Mesendoderm (in vitro differentiated cells): Measurements from ENCODE around the gene HJV.

Experiments used
- DNase-seq: peaks from one replicate; pipeline ENCODE4 v3.0.0; 2013
- H2AK5ac ChIP-seq: 2 replicates; pipeline ENCODE4 v1.6.1; 2013; ENCODE audit warnings: low read length, inconsistent platforms
- H2BK120ac ChIP-seq: 2 replicates; pipeline ENCODE4 v1.6.1; 2013; ENCODE audit warnings: low read depth, mild to moderate bottlenecking, low read length, moderate library complexity, mixed read lengths
- H2BK15ac ChIP-seq: replicated peaks from 2 replicates; pipeline ENCODE4 v1.6.1; 2013; ENCODE audit warnings: low read depth, mild to moderate bottlenecking, moderate library complexity
- H2BK5ac ChIP-seq: 2 replicates; pipeline ENCODE4 v1.6.1; 2013; ENCODE audit warnings: low read length, inconsistent platforms
- H3K18ac ChIP-seq: 2 replicates; pipeline ENCODE4 v1.6.1; 2013; ENCODE audit warnings: mild to moderate bottlenecking, low read length, mixed read lengths
- H3K23ac ChIP-seq: one replicate; pipeline ENCODE4 v1.6.1; 2013; ENCODE audit warnings: low read length
- H3K27ac ChIP-seq: 2 replicates; pipeline ENCODE4 v1.5.1; 2013; ENCODE audit warnings: low read depth, mild to moderate bottlenecking, inconsistent platforms, low read length, moderate library complexity
- H3K27me3 ChIP-seq: 2 replicates; pipeline ENCODE4 v1.6.1; 2013; ENCODE audit warnings: low read length, control low read depth, mild to moderate bottlenecking, inconsistent platforms; ENCODE audit not compliant: insufficient read depth, poor library complexity
- H3K36me3 ChIP-seq: 2 replicates; pipeline ENCODE4 v1.6.1; 2013; ENCODE audit warnings: low read length, inconsistent platforms; ENCODE audit not compliant: control insufficient read depth, insufficient read depth
- H3K4ac ChIP-seq: one replicate; pipeline ENCODE4 v1.6.1; 2013; ENCODE audit warnings: low read depth, mild to moderate bottlenecking, low read length, moderate library complexity
- H3K4me1 ChIP-seq: 2 replicates; pipeline ENCODE4 v1.6.1; 2013; ENCODE audit warnings: low read depth, low read length, inconsistent platforms; ENCODE audit not compliant: control insufficient read depth
- H3K4me2 ChIP-seq: 2 replicates; pipeline ENCODE4 v1.6.1; 2013; ENCODE audit warnings: low read length
- H3K4me3 ChIP-seq: 2 replicates; pipeline ENCODE4 v1.5.1; 2013; ENCODE audit warnings: mild to moderate bottlenecking, low read length
- H3K56ac ChIP-seq: one replicate; pipeline ENCODE4 v1.6.1; 2013; ENCODE audit warnings: low read length
- H3K79me1 ChIP-seq: 2 replicates; pipeline ENCODE4 v1.6.1; 2013; ENCODE audit warnings: low read length, inconsistent platforms
- H3K79me2 ChIP-seq: 2 replicates; pipeline ENCODE4 v1.6.1; 2013; ENCODE audit warnings: mild to moderate bottlenecking, low read length; ENCODE audit not compliant: control insufficient read depth, insufficient read depth
- H3K9ac ChIP-seq: 2 replicates; pipeline ENCODE4 v1.6.1; 2013; ENCODE audit warnings: low read length, inconsistent platforms
- H4K5ac ChIP-seq: one replicate; pipeline ENCODE4 v1.6.1; 2013; ENCODE audit warnings: low read length
- H4K8ac ChIP-seq: one replicate; pipeline ENCODE4 v1.6.1; 2013; ENCODE audit warnings: low read depth, mild to moderate bottlenecking, control low read depth, low read length, moderate library complexity
- WGBS: extraction: QIAGEN DNeasy Blood & Tissue Kit; methylation state at CpG from one replicate; pipeline ENCODE4 v1.1.7; 2013; ENCODE audit warnings: low lambda C conversion rate, missing lambda C conversion rate; ENCODE audit not compliant: insufficient coverage; ENCODE audit errors: extremely low coverage; 5-methylcytosine and 5-hydroxymethylcytosine counted together

The HJV gene

DNA sequence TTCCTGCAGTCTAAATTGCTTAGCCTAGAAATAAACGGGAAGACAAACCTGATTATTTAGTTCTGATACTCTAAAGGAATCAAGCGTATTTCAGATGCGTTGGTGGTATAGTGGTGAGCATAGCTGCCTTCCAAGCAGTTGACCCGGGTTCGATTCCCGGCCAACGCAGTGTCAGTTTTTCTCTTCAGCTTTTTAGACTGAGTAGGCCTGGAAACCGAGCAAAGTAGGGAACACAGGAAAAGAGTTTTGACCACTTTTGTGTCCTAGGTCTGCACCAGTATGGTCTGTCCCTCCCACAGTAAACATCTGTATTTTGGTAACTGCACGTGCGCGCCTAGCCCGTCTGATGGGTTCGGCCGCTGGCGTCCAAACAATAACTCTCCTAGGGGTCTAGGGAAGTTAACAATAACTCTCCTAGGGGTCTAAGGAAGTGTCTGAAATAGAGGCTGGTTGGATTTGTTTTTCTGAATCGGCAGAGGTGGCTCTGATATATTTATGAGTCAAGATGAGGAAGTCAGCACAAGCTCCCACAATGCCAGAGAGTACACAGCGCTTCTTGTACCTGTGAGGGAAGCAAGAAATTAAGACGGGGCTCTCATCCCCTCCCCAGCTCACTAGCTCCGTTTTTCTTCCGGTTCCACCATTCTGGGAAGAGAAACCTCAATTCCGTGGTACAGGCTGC lies 15.6 kb upstream of the HJV start:
- H2AK5ac ChIP-seq, result no peak overlapping the region
- no peaks in the 10 kb centered on the region for H3K79me2 ChIP-seq
- peak overlapping the region; percentile 75 for H3K4me3 ChIP-seq

DNA sequence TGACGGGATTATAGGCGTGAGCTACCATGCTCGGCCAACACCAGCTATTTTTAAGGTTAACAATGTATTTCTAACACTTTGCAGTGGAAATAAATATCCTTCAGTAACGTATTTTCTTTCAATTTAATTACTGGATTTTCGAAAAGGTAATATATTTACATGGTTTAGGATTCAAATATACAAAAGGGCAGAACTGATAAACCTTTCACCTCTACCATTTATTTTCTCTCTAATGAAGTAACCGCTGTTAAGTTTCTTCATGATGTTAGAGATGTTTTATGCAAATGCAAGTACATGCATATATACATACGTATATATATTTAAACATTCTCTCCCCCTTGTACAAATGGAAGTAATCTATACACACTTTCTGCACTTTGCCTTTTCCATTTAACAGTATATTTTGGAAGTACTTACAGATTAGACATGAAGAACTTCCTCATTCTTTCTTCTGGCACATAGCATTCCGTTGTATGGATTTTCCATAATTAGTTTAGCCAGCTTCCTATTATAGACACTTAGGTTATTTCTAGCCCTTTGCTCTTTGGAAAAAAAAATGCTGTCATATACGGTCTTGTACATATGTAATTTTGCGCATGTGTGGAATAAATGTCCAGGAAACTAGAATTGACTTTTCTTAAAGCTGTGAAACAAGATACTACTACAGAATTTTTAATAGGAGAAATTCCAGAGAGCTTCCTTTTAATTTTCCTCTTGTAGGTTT lies 14.9 kb upstream of the HJV start:
- Histone ChIP-seq H3K79me2 (no peaks in the 10 kb centered on the region), H3K4me2 (no peak overlapping the region), H3K9ac (no peak overlapping the region), H3K56ac (no peak overlapping the region), H2AK5ac (no peak overlapping the region), H3K18ac (no peak overlapping the region), H2BK15ac (no peak overlapping the region), H4K5ac (no peak overlapping the region), H3K79me1 (no peaks in the 10 kb centered on the region), H2BK120ac (no peak overlapping the region), H3K23ac (no peak overlapping the region), H3K4ac (no peak overlapping the region), H2BK5ac (no peak overlapping the region), H3K36me3 (no peaks in the 10 kb centered on the region), H3K4me3 (no peak overlapping the region), H3K27ac (no peak overlapping the region), H3K4me1 (no peaks in the 10 kb centered on the region), H4K8ac (no peak overlapping the region), H3K27me3 (no peaks in the 10 kb centered on the region)
- no CpG with 5 or more reads among the region's 10 CpGs for WGBS
- no peak for DNase-seq

More for the DNA sequence above, 15.6 kb upstream of the HJV start:
- peak overlapping the region; percentile 75 for H3K9ac ChIP-seq
- peak; percentile 91 for DNase-seq
- no peak overlapping the region for H4K5ac ChIP-seq
- WGBS, result no CpG with 5 or more reads among the region's 21 CpGs
- H3K36me3 ChIP-seq, result no peaks in the 10 kb centered on the region
- peak overlapping the region; percentile 89 for H3K4ac ChIP-seq
- no peak overlapping the region for H4K8ac ChIP-seq
- H3K79me1 ChIP-seq, result no peaks in the 10 kb centered on the region
- peak overlapping the region; percentile 87 for H3K56ac ChIP-seq
- peak overlapping the region; percentile 72 for H3K4me2 ChIP-seq
- H2BK5ac ChIP-seq, result no peak overlapping the region
- H3K27me3 ChIP-seq, result no peaks in the 10 kb centered on the region
- peak overlapping the region; percentile 94 for H3K18ac ChIP-seq
- H3K23ac ChIP-seq, result no peak overlapping the region
- no peak overlapping the region for H2BK120ac ChIP-seq
- H2BK15ac ChIP-seq, result no peak overlapping the region
- peak overlapping the region; percentile 15 for H3K27ac ChIP-seq
- H3K4me1 ChIP-seq, result no peaks in the 10 kb centered on the region

DNA sequence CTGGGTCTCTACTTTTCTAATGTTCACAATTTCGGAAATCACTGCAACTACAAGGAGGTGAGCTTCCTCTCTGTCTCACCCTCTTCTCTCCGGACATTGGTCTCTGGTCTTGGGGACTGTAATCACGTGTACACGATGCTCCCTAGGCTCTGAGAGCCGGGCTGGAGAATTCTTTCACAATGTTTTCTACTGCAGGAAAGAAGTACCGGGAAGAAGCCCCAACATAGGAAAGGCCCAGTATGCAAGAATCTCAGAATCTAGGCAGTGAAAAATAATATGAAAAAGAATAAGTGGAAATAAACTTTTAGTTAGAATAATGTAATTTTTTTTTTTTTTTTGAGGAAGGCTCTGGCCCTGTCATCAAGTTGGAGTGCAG lies 13.5 kb upstream of the HJV start:
- Histone ChIP-seq H3K56ac (peak overlapping the region; percentile 77), H3K4me2 (peak overlapping the region; percentile 18), H3K9ac (peak overlapping the region; percentile 3), H4K8ac (no peak overlapping the region), H3K4me3 (no peak overlapping the region), H3K27me3 (no peaks in the 10 kb centered on the region), H3K27ac (no peak overlapping the region), H3K79me1 (no peaks in the 10 kb centered on the region), H2BK15ac (no peak overlapping the region), H3K4ac (no peak overlapping the region), H3K36me3 (no peaks in the 10 kb centered on the region), H3K4me1 (no peaks in the 10 kb centered on the region), H2BK120ac (no peak overlapping the region), H3K79me2 (no peaks in the 10 kb centered on the region), H3K18ac (no peak overlapping the region), H2BK5ac (no peak overlapping the region), H2AK5ac (no peak overlapping the region), H3K23ac (no peak overlapping the region), H4K5ac (peak overlapping the region; percentile 78)
- no CpG with 5 or more reads among the region's 6 CpGs for WGBS
- peak; percentile 71 for DNase-seq

DNA sequence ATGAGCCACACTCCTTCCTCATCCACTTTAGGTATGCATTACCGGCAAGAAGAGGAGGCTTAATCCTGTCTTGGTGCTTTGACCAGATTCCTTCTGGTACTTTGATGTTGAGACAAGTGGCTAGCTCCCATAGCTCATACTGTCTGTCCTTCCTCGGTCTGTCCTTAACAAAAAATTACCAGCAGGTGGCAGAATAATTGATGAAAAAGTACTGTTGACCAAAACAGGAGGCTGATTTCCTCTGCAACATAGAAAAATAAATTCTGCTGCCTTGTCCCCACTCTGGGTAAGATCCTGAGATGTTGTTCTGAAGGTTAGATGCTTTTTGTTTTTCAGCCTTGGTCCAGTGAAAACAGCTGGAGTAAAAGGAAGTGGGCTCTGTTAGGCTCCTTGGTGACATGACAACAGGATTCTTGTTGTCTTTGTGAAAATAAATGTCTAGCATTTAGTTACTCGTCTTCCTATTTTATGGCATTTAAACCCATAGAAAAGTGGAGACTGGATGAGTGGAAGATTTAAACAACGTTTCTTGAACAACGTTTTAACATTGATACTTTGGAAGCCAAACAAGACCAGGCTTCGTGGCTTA lies 11.2 kb upstream of the HJV start:
- no peak overlapping the region for H2BK5ac ChIP-seq
- no peak overlapping the region for H2BK120ac ChIP-seq
- H3K79me2 ChIP-seq, result no peaks in the 10 kb centered on the region
- no peak overlapping the region for H3K27ac ChIP-seq
- DNase-seq, result peak; percentile 62
- no peak overlapping the region for H3K4ac ChIP-seq
- no peaks in the 10 kb centered on the region for H3K27me3 ChIP-seq
- H2BK15ac ChIP-seq, result no peak overlapping the region
- no peaks in the 10 kb centered on the region for H3K4me1 ChIP-seq
- H3K4me2 ChIP-seq, result no peak overlapping the region
- WGBS, result no CpG with 5 or more reads among the region's 6 CpGs
- H3K56ac ChIP-seq, result no peak overlapping the region
- H3K36me3 ChIP-seq, result no peaks in the 10 kb centered on the region
- no peaks in the 10 kb centered on the region for H3K79me1 ChIP-seq
- H3K9ac ChIP-seq, result no peak overlapping the region
- no peak overlapping the region for H4K5ac ChIP-seq
- no peak overlapping the region for H3K4me3 ChIP-seq
- H4K8ac ChIP-seq, result no peak overlapping the region
- no peak overlapping the region for H2AK5ac ChIP-seq
- no peak overlapping the region for H3K23ac ChIP-seq
- H3K18ac ChIP-seq, result no peak overlapping the region

DNA sequence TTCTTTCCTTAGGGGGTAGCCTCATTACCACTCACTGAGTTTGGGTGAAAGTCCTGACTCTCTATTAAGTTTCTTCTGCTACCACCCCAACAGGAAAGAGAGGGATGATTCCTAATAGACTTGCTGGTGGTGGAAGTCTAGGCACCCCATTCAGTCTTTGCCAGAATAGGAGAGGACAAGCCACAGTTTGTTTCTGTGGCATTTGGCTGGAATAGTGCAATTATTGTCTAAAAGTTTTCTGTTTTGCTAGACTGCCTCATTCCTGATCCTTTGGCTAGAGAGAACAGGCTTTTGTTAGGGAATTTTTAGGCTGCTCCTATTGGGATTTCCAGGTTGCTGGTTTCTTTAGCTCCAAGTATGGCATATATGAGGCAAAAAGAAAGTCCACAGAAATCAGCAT lies 9.9 kb upstream of the HJV start:
- Histone ChIP-seq H3K79me2 (no peaks in the 10 kb centered on the region), H3K27ac (no peak overlapping the region), H4K5ac (no peak overlapping the region), H3K56ac (no peak overlapping the region), H3K27me3 (no peaks in the 10 kb centered on the region), H2AK5ac (no peak overlapping the region), H3K4me3 (no peak overlapping the region), H3K9ac (no peak overlapping the region), H3K18ac (no peak overlapping the region), H2BK5ac (no peak overlapping the region), H3K4ac (no peak overlapping the region), H3K79me1 (no peaks in the 10 kb centered on the region), H2BK15ac (no peak overlapping the region), H3K4me1 (no peaks in the 10 kb centered on the region), H3K23ac (no peak overlapping the region), H3K4me2 (no peak overlapping the region), H4K8ac (no peak overlapping the region), H3K36me3 (no peaks in the 10 kb centered on the region), H2BK120ac (no peak overlapping the region)
- DNase-seq, result no peak
